ENCODE data around the gene KLK4. TPM values are rescaled to one million over a fixed set of nuclear protein-coding genes. Genes with fewer than 3 reads are reported as not detected.
"Not testable (repeated sequence)": the region's sequence is repeated elsewhere in the genome, so short reads cannot be mapped to it uniquely, and the experiment has no call there.

KLK4 gene
- total and polyA plus RNA-seq, 5 experiments from 2014 or later, result not detected

- no peak overlapping the region for H3K27ac Mint-ChIP-seq
- DNase-seq (peak in 1 of 10 donors; percentile 3), ATAC-seq (peak; percentile 25 to 30)
- peak overlapping the region in 7 of 10 donors; percentile 26 to 86 (median 64) for H3K4me3 Mint-ChIP-seq
- H3K36me3 Mint-ChIP-seq, result no peaks in the 10 kb centered on the region
- peaks cover 0 to 60% (median 46%) of the 10 kb centered on the region in 5 donors for H3K27me3 Mint-ChIP-seq
- no peaks in the 10 kb centered on the region for H3K9me3 Mint-ChIP-seq
- peaks cover 3 to 17% (median 10%) of the 10 kb centered on the region in 4 donors for H3K4me1 Mint-ChIP-seq
- POLR2A ChIA-PET, result no interaction called here
These were observed 1.7 kb downstream of the KLK4 start for GRCh38 chr19:50909240-50910070.

GRCh38 chr19:50908336-50908735 is 2.9 kb downstream of the KLK4 start:
- no peaks in the 10 kb centered on the region for H3K9me3 Mint-ChIP-seq
- H3K36me3 Mint-ChIP-seq, result no peaks in the 10 kb centered on the region
- H3K27me3 Mint-ChIP-seq, result peaks cover 8 to 63% (median 49%) of the 10 kb centered on the region in 5 donors
- DNase-seq (no peak), ATAC-seq (no peak)
- H3K27ac Mint-ChIP-seq, result no peak overlapping the region
- H3K4me3 Mint-ChIP-seq, result peak overlapping the region in 3 of 10 donors; percentile 26 to 86 (median 67)
- POLR2A ChIA-PET, result no interaction called here
- peaks cover 3 to 17% (median 10%) of the 10 kb centered on the region in 4 donors for H3K4me1 Mint-ChIP-seq

GRCh38 chr19:50906217-50906616 is 5.0 kb downstream of the KLK4 start:
- Mint-ChIP-seq H3K9me3 (no peaks in the 10 kb centered on the region), H3K27me3 (peaks cover 9 to 62% (median 46%) of the 10 kb centered on the region in 5 donors), H3K4me3 (no peak overlapping the region), H3K27ac (no peak overlapping the region), H3K36me3 (no peaks in the 10 kb centered on the region), H3K4me1 (peaks cover 3 to 17% (median 10%) of the 10 kb centered on the region in 4 donors)
- POLR2A ChIA-PET, result no interaction called here
- DNase-seq, result peak in 3 of 10 donors; percentile 13 to 20 (median 16)
- no peak for ATAC-seq

GRCh38 chr19:50902640-50903039 is 8.6 kb downstream of the KLK4 start:
- peaks cover 21 to 51% (median 32%) of the 10 kb centered on the region in 5 donors for H3K27me3 Mint-ChIP-seq
- H3K27ac Mint-ChIP-seq, result no peak overlapping the region
- no peak overlapping the region for H3K4me3 Mint-ChIP-seq
- ATAC-seq, result no peak
- H3K9me3 Mint-ChIP-seq, result peaks cover 0 to 4% (median 0%) of the 10 kb centered on the region in 9 donors
- DNase-seq, result no peak
- peaks cover 0 to 2% (median 0%) of the 10 kb centered on the region in 4 donors for H3K4me1 Mint-ChIP-seq
- POLR2A ChIA-PET, result no interaction called here
- H3K36me3 Mint-ChIP-seq, result no peaks in the 10 kb centered on the region

- ATAC-seq, result no peak
These were observed 11.6 kb downstream of the KLK4 start for GRCh38 chr19:50899569-50899968.

GRCh38 chr19:50898018-50898417 is 13.2 kb downstream of the KLK4 start:
- Mint-ChIP-seq H3K36me3 (peaks cover 0 to 4% (median 0%) of the 10 kb centered on the region in 3 donors), H3K9me3 (peaks cover 0 to 33% (median 11%) of the 10 kb centered on the region in 9 donors), H3K27me3 (peaks cover 15 to 52% (median 33%) of the 10 kb centered on the region in 5 donors), H3K27ac (no peak overlapping the region), H3K4me3 (no peak overlapping the region), H3K4me1 (peaks cover 0 to 3% (median 0%) of the 10 kb centered on the region in 4 donors)
- ATAC-seq (no peak), DNase-seq (no peak)
- POLR2A ChIA-PET, result no interaction called here

More at GRCh38 chr19:50899569-50899968, 11.6 kb downstream of the KLK4 start:
- Mint-ChIP-seq H3K4me3 (no peak overlapping the region), H3K36me3 (peaks cover 0 to 4% (median 0%) of the 10 kb centered on the region in 3 donors), H3K9me3 (peaks cover 0 to 18% (median 9%) of the 10 kb centered on the region in 9 donors), H3K27ac (no peak overlapping the region), H3K4me1 (peaks cover 0 to 3% (median 0%) of the 10 kb centered on the region in 4 donors), H3K27me3 (peaks cover 18 to 52% (median 27%) of the 10 kb centered on the region in 5 donors)
- no peak for DNase-seq
- POLR2A ChIA-PET, result no interaction called here

GRCh38 chr19:50897612-50898011 is 13.6 kb downstream of the KLK4 start:
- DNase-seq, result no peak
- Mint-ChIP-seq H3K27ac (no peak overlapping the region), H3K9me3 (peaks cover 0 to 33% (median 11%) of the 10 kb centered on the region in 9 donors), H3K36me3 (peaks cover 0 to 4% (median 0%) of the 10 kb centered on the region in 3 donors), H3K4me1 (peaks cover 0 to 3% (median 0%) of the 10 kb centered on the region in 4 donors), H3K4me3 (no peak overlapping the region), H3K27me3 (peaks cover 15 to 51% (median 34%) of the 10 kb centered on the region in 5 donors)
- POLR2A ChIA-PET, result no interaction called here
- ATAC-seq, result no peak

- H3K27me3 Mint-ChIP-seq, result peaks cover 15 to 52% (median 38%) of the 10 kb centered on the region in 5 donors
- H3K27ac Mint-ChIP-seq, result no peak overlapping the region
- H3K9me3 Mint-ChIP-seq, result peaks cover 0 to 33% (median 11%) of the 10 kb centered on the region in 9 donors
- no peak overlapping the region for H3K4me3 Mint-ChIP-seq
- peaks cover 0 to 4% (median 0%) of the 10 kb centered on the region in 3 donors for H3K36me3 Mint-ChIP-seq
- DNase-seq (no peak), ATAC-seq (no peak)
- POLR2A ChIA-PET, result no interaction called here
- peaks cover 0 to 3% (median 0%) of the 10 kb centered on the region in 4 donors for H3K4me1 Mint-ChIP-seq
These were observed 14.0 kb downstream of the KLK4 start for GRCh38 chr19:50897191-50897607.

GRCh38 chr19:50896591-50897190 is 14.5 kb downstream of the KLK4 start:
- POLR2A ChIA-PET, result no interaction called here
- Mint-ChIP-seq H3K9me3 (peaks cover 0 to 33% (median 11%) of the 10 kb centered on the region in 9 donors), H3K36me3 (peaks cover 0 to 4% (median 0%) of the 10 kb centered on the region in 3 donors), H3K27ac (no peak overlapping the region), H3K4me3 (no peak overlapping the region), H3K4me1 (peaks cover 0 to 3% (median 0%) of the 10 kb centered on the region in 4 donors), H3K27me3 (peaks cover 21 to 57% (median 40%) of the 10 kb centered on the region in 5 donors)
- ATAC-seq (peak in 1 of 2 donors; percentile 46), DNase-seq (no peak)

GRCh38 chr19:50896089-50896590 is 15.1 kb downstream of the KLK4 start:
- H3K36me3 Mint-ChIP-seq, H3K4me3 Mint-ChIP-seq, H3K4me1 Mint-ChIP-seq, ATAC-seq, POLR2A ChIA-PET, DNase-seq: not testable (repeated sequence)
- H3K27ac Mint-ChIP-seq, result peak overlapping the region in 1 of 10 donors; percentile 57
- peaks cover 19 to 58% (median 40%) of the 10 kb centered on the region in 5 donors for H3K27me3 Mint-ChIP-seq
- H3K9me3 Mint-ChIP-seq, result peaks cover 0 to 33% (median 11%) of the 10 kb centered on the region in 9 donors

GRCh38 chr19:50894478-50895356 is 16.5 kb downstream of the KLK4 start:
- DNase-seq, result no peak
- Mint-ChIP-seq H3K9me3 (peaks cover 0 to 33% (median 11%) of the 10 kb centered on the region in 9 donors), H3K4me1 (peaks cover 0 to 3% (median 0%) of the 10 kb centered on the region in 4 donors), H3K27ac (no peak overlapping the region), H3K4me3 (no peak overlapping the region), H3K27me3 (peaks cover 22 to 58% (median 41%) of the 10 kb centered on the region in 5 donors), H3K36me3 (peaks cover 0 to 4% (median 0%) of the 10 kb centered on the region in 3 donors)
- POLR2A ChIA-PET, result interaction anchor here (0.6 kb wide), 1 partner anchor 9 kb away, joined by 3 read pairs; no protein-coding TSS in a partner anchor
- ATAC-seq, result no peak
